Right atrium auricular region (tissue), 2 donors: ENCODE results near the gene EIF2S2. TPM values are rescaled to one million over a fixed set of nuclear protein-coding genes. Genes with fewer than 3 reads are reported as not detected.

Experiments
- DNase-seq: peaks from one replicate; pipeline ENCODE4 v3.0.0-alpha.2; 2019; ENCODE audit warnings: low spot score
- H3K27ac ChIP-seq, 2 donors: fragments of 200-600 bp; sonication (generic); 1 replicate in 1 of 2; 2 replicates in 1 of 2; pipeline ENCODE4 v1.5.1; 2016 to 2019
- H3K27me3 ChIP-seq, 2 donors: fragments of 200-600 bp; sonication (generic); one replicate each; pipeline versions ENCODE4 v1.5.1 to v1.6.0; 2017 to 2019
- H3K36me3 ChIP-seq: fragments of 200-600 bp; sonication (generic); one replicate; pipeline ENCODE4 v1.5.1; 2016
- H3K4me1 ChIP-seq, 2 donors: fragments of 200-600 bp; sonication (generic); one replicate each; pipeline versions ENCODE4 v1.5.1 to v1.6.0; 2017 to 2019
- H3K4me3 ChIP-seq, 2 donors: fragments of 200-600 bp; sonication (generic); 1 replicate in 1 of 2; 2 replicates in 1 of 2; pipeline ENCODE4 v1.5.1; 2017 to 2019; ENCODE audit warnings: mild to moderate bottlenecking in 1 of 2, moderate library complexity in 1 of 2
- H3K9me3 ChIP-seq, 2 donors: fragments of 200-600 bp; sonication (generic); one replicate each; pipeline ENCODE4 v1.5.1; 2019
- total RNA-seq, 2 donors: library from RNA; depleted of rRNA; stranded (reverse); fragments of >200 nt; gene quantifications; one replicate each; pipeline ENCODE4 v1.1.0, GENCODE V29; 2016
- TF ChIP-seq, protein P1 (sequence below), 2 donors: fragments of 200-600 bp; sonication (generic); IDR thresholded peaks; one replicate each; pipeline ENCODE4 v1.5.1; 2019; ENCODE audit warnings: antibody characterized with exemption in 2 of 2

EIF2S2 gene
- total RNA-seq, 2 donors from 2014 or later = 35.1 to 35.6 TPM

DNA sequence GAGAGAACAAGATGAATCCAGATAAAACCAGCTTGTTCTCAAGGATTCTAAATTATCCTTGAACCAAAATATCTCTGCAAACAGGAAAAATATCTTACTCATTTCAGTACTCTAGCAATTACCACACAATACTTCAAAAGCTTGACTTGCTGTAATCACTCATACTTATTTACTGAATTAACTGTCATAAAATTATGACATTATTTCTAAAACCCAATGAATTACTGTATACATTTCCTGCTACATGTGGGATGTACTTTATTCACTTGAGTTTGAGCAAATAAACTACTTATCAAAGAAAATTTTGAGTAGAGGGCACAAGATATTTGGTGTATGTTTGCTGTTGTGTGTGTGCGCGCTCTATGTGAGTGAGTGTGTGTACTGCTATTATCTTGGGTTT lies 9.7 kb downstream of the EIF2S2 start:
- DNase-seq = no peak
- Histone ChIP-seq H3K36me3 (peaks cover 78% of the 10 kb centered on the region), H3K27me3 (no peaks in the 10 kb centered on the region), H3K4me3 (no peak overlapping the region), H3K4me1 (peaks cover 0 to 5% of the 10 kb centered on the region in 2 donors), H3K27ac (no peak overlapping the region), H3K9me3 (no peaks in the 10 kb centered on the region)
- TF ChIP-seq, protein P1, sequence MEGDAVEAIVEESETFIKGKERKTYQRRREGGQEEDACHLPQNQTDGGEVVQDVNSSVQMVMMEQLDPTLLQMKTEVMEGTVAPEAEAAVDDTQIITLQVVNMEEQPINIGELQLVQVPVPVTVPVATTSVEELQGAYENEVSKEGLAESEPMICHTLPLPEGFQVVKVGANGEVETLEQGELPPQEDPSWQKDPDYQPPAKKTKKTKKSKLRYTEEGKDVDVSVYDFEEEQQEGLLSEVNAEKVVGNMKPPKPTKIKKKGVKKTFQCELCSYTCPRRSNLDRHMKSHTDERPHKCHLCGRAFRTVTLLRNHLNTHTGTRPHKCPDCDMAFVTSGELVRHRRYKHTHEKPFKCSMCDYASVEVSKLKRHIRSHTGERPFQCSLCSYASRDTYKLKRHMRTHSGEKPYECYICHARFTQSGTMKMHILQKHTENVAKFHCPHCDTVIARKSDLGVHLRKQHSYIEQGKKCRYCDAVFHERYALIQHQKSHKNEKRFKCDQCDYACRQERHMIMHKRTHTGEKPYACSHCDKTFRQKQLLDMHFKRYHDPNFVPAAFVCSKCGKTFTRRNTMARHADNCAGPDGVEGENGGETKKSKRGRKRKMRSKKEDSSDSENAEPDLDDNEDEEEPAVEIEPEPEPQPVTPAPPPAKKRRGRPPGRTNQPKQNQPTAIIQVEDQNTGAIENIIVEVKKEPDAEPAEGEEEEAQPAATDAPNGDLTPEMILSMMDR (IDR thresholded peaks at IDR 0.05) = no peak

DNA sequence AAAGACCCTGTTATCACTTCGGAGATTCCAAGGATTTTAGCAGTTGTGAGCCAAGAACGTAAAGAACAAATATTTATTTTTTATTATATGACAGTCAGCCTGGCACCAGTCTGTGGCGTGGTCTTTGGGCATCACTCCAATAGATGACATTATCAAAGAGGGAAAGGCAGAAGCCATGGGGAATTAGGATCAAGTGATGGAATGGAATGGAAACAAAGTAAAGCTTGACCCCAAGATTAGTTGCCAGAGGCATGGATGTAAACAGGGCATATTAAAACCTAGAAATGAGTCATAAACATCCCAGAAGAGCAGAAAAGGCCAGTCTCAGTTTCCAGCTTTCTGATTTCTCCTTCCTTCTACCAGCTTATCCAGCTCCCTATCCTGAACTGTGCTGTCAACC lies 11.5 kb downstream of the EIF2S2 start:
- TF ChIP-seq, protein P1 (IDR thresholded peaks at IDR 0.05) = no peak
- no peak overlapping the region for H3K4me3 ChIP-seq
- peaks cover 95% of the 10 kb centered on the region for H3K36me3 ChIP-seq
- H3K4me1 ChIP-seq = no peaks in the 10 kb centered on the region
- DNase-seq = no peak
- H3K27ac ChIP-seq = no peak overlapping the region
- H3K9me3 ChIP-seq = no peaks in the 10 kb centered on the region
- H3K27me3 ChIP-seq = no peaks in the 10 kb centered on the region

- TF ChIP-seq, protein P1 (IDR thresholded peaks at IDR 0.05) = no peak
- no peaks in the 10 kb centered on the region for H3K9me3 ChIP-seq
- DNase-seq = no peak
- H3K27me3 ChIP-seq = no peaks in the 10 kb centered on the region
- H3K4me3 ChIP-seq = no peak overlapping the region
- peaks cover 98% of the 10 kb centered on the region for H3K36me3 ChIP-seq
- no peak overlapping the region for H3K27ac ChIP-seq
- no peaks in the 10 kb centered on the region for H3K4me1 ChIP-seq
Observed at GRCh38 chr20:34099675-34100074, 12.4 kb downstream of the EIF2S2 start.

- TF ChIP-seq, protein P1 (IDR thresholded peaks at IDR 0.05) = no peak
- H3K36me3 ChIP-seq = peaks cover 98% of the 10 kb centered on the region
- H3K4me3 ChIP-seq = no peak overlapping the region
- H3K27ac ChIP-seq = no peak overlapping the region
- H3K9me3 ChIP-seq = no peaks in the 10 kb centered on the region
- H3K4me1 ChIP-seq = no peaks in the 10 kb centered on the region
- H3K27me3 ChIP-seq = no peaks in the 10 kb centered on the region
- DNase-seq = no peak
Observed at GRCh38 chr20:34098570-34098969, 13.5 kb downstream of the EIF2S2 start.

GRCh38 chr20:34096699-34097444 lies 15.2 kb downstream of the EIF2S2 start:
- no peaks in the 10 kb centered on the region for H3K27me3 ChIP-seq
- peaks cover 98% of the 10 kb centered on the region for H3K36me3 ChIP-seq
- TF ChIP-seq, protein P1 (IDR thresholded peaks at IDR 0.05) = no peak
- H3K9me3 ChIP-seq = no peaks in the 10 kb centered on the region
- H3K4me1 ChIP-seq = no peaks in the 10 kb centered on the region
- H3K4me3 ChIP-seq = no peak overlapping the region
- no peak overlapping the region for H3K27ac ChIP-seq
- no peak for DNase-seq

DNA sequence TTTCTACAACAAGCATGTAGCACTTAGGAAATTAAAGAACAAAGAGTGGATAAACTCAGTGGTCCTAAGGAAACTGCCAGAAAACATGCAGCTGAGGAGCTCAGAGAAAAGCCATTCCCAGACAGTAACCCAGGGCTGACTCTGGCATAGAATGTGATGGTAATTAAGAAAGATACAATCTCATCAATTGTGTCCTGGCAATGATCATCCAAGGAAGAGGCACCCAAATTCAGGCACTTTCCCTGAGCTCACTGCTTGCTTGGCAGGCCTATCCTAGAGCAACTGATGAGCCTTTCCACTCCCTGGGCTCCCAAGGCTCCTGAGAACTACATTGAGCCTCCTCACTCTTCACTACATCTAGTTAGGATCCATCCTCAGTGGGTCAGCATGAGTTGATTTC lies 16.2 kb downstream of the EIF2S2 start:
- Histone ChIP-seq H3K9me3 (no peaks in the 10 kb centered on the region), H3K36me3 (peaks cover 97% of the 10 kb centered on the region), H3K27me3 (no peaks in the 10 kb centered on the region), H3K4me3 (no peak overlapping the region), H3K4me1 (peaks cover 0 to under 1% of the 10 kb centered on the region in 2 donors), H3K27ac (no peak overlapping the region)
- TF ChIP-seq, protein P1 (IDR thresholded peaks at IDR 0.05) = no peak
- DNase-seq = no peak
